ENCODE measurements around the gene C16orf87. TPM values are rescaled to one million over a fixed set of nuclear protein-coding genes. Genes with fewer than 3 reads are reported as not detected.

C16orf87 gene
- total RNA-seq, 1 donor from 2014 or later = 25.0 TPM

DNA sequence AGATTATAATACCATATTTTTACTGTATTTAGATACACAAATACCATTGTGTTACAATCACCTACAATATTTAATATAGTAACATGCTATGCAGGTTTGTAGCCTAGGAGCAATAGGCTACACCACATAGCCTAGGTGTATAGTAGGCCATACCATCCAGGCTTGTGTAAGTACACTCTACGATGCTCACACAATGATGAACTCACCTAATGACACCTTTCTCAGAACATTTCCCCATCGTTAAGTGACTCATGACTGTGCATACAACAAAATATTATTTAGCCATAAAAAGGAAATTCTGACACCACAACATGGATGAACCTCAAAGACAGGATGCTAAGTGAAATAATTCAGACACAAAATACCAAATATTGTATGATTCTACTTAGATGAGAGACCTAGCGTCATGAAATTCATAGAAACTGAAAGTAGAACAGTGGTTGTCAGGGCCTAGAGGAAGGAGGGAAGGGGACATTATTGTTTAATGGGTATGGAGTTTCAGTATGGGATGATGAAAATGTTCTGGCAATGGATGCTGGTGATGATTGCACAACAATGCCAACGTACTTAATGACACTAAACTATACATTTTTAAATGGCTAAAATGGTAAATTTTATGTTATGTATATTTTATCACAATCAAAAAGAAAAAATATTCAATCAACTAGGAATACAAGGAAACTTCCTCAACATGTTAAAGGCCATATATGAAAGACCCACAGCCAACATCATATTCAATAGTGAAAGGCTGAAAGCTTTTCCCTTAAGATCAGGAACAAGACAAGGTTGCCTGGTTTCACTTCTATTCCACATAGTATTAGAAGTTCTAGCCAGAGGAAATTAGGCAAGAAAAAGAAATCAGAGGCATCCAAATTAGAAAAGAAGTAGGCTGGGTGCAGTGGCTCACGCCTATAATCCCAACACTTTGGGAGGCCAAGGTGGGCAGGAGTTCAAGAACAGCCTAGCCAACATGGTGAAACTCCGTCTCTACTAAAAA is 5.9 kb upstream of the C16orf87 start:
- DNase-seq (ENCODE audit: low read depth) = no peak
- FAIRE-seq = no peak

DNA sequence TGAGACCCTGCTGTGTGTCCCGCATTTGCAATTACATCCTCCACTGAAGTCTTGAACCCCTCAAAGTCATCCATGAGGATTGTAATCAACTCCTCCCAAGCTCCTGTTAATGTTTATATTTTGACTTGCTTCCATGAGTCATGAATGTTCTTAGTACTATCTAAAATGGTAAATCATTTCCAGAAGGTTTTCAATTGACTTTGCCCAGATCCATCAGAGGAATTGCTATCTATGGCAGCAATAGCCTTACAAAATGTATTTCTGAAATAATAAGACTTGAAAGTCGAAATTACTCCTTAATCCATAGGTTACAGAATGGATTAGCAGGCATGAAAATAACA is 2.5 kb upstream of the C16orf87 start:
- H3K4me3 ChIP-seq (ENCODE audit: insufficient read depth, low read depth, low read length) = no peak overlapping the region
- peaks cover 24% of the 10 kb centered on the region for H3K79me2 ChIP-seq (ENCODE audit: insufficient read depth, low read length)
- TF ChIP-seq, protein P1, sequence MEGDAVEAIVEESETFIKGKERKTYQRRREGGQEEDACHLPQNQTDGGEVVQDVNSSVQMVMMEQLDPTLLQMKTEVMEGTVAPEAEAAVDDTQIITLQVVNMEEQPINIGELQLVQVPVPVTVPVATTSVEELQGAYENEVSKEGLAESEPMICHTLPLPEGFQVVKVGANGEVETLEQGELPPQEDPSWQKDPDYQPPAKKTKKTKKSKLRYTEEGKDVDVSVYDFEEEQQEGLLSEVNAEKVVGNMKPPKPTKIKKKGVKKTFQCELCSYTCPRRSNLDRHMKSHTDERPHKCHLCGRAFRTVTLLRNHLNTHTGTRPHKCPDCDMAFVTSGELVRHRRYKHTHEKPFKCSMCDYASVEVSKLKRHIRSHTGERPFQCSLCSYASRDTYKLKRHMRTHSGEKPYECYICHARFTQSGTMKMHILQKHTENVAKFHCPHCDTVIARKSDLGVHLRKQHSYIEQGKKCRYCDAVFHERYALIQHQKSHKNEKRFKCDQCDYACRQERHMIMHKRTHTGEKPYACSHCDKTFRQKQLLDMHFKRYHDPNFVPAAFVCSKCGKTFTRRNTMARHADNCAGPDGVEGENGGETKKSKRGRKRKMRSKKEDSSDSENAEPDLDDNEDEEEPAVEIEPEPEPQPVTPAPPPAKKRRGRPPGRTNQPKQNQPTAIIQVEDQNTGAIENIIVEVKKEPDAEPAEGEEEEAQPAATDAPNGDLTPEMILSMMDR (IDR thresholded peaks at IDR 0.05; ENCODE audit: insufficient read depth, low read depth, low read length) = no peak
- TF ChIP-seq EZH2 (IDR thresholded peaks at IDR 0.05; ENCODE audit: insufficient read depth, low read length) = no peak
- DNase-seq (ENCODE audit: low read depth) (no peak), FAIRE-seq (no peak)
- H3K4me1 ChIP-seq (ENCODE audit: insufficient read depth, low read length) = no peaks in the 10 kb centered on the region
- no peak overlapping the region for H3K4me2 ChIP-seq (ENCODE audit: low read length)
- no peak overlapping the region for H2AFZ ChIP-seq (ENCODE audit: low read depth, low read length)
- H4K20me1 ChIP-seq (ENCODE audit: insufficient read depth, low read length) = no peaks in the 10 kb centered on the region
- Mint-ChIP-seq H3K27ac (ENCODE audit: unreplicated experiment) (no peak overlapping the region), H3K4me1 (ENCODE audit: low read depth, unreplicated experiment) (peaks cover 3% of the 10 kb centered on the region), H3K27me3 (ENCODE audit: low read depth, unreplicated experiment) (no peaks in the 10 kb centered on the region), H3K36me3 (ENCODE audit: low read depth, unreplicated experiment) (no peaks in the 10 kb centered on the region), H3K4me3 (ENCODE audit: unreplicated experiment) (no peak overlapping the region), H3K9me3 (ENCODE audit: unreplicated experiment) (no peaks in the 10 kb centered on the region)
- H3K9me3 ChIP-seq (ENCODE audit: insufficient read depth, low read depth, low read length) = no peaks in the 10 kb centered on the region
- no peak overlapping the region for H3K9ac ChIP-seq (ENCODE audit: low read length)
- no peak overlapping the region for H3K27ac ChIP-seq (ENCODE audit: low read depth, low read length)
- H3K36me3 ChIP-seq (ENCODE audit: insufficient read depth, low read length) = no peaks in the 10 kb centered on the region
- H3K27me3 ChIP-seq (ENCODE audit: insufficient read depth, low read length) = peaks cover 2% of the 10 kb centered on the region

More for the DNA sequence above, 5.9 kb upstream of the C16orf87 start:
- Histone ChIP-seq H3K9me3 (ENCODE audit: insufficient read depth, low read depth, low read length) (no peaks in the 10 kb centered on the region), H4K20me1 (ENCODE audit: insufficient read depth, low read length) (no peaks in the 10 kb centered on the region), H3K9ac (ENCODE audit: low read length) (no peak overlapping the region), H3K36me3 (ENCODE audit: insufficient read depth, low read length) (no peaks in the 10 kb centered on the region), H3K79me2 (ENCODE audit: insufficient read depth, low read length) (no peaks in the 10 kb centered on the region), H3K4me1 (ENCODE audit: insufficient read depth, low read length) (no peaks in the 10 kb centered on the region), H2AFZ (ENCODE audit: low read depth, low read length) (no peak overlapping the region), H3K4me3 (ENCODE audit: insufficient read depth, low read depth, low read length) (no peak overlapping the region), H3K27ac (ENCODE audit: low read depth, low read length) (no peak overlapping the region), H3K4me2 (ENCODE audit: low read length) (no peak overlapping the region), H3K27me3 (ENCODE audit: insufficient read depth, low read length) (peaks cover 2% of the 10 kb centered on the region)
- Mint-ChIP-seq H3K4me3 (ENCODE audit: unreplicated experiment) (no peak overlapping the region), H3K36me3 (ENCODE audit: low read depth, unreplicated experiment) (no peaks in the 10 kb centered on the region), H3K27ac (ENCODE audit: unreplicated experiment) (no peak overlapping the region), H3K27me3 (ENCODE audit: low read depth, unreplicated experiment) (no peaks in the 10 kb centered on the region), H3K4me1 (ENCODE audit: low read depth, unreplicated experiment) (no peaks in the 10 kb centered on the region), H3K9me3 (ENCODE audit: unreplicated experiment) (no peaks in the 10 kb centered on the region)
- no peak for TF ChIP-seq EZH2 (IDR thresholded peaks at IDR 0.05; ENCODE audit: insufficient read depth, low read length)
- TF ChIP-seq, protein P1 (IDR thresholded peaks at IDR 0.05; ENCODE audit: insufficient read depth, low read depth, low read length) = no peak

All from astrocyte (in vitro differentiated cells and primary cell).